BLaER1 treated with 17β-estradiol and CSF1 and Interleukin-3, amounts not matched to agents 10 nM and 100 nM (cell line): ENCODE results near the gene TNN.

Experiments used
- H3K27ac ChIP-seq, 11 experiments: shearing (Covaris generic); formaldehyde crosslinking; 2 replicates each; pipeline ENCODE4 v1.8.1; 2022
- H3K27me3 ChIP-seq, 11 experiments: shearing (Covaris generic); formaldehyde crosslinking; 2 replicates each; pipeline ENCODE4 v1.8.1; 2022
- H3K36me3 ChIP-seq, 11 experiments: shearing (Covaris generic); formaldehyde crosslinking; 2 replicates each; pipeline ENCODE4 v1.8.1; 2022
- H3K4me1 ChIP-seq, 10 experiments: shearing (Covaris generic); formaldehyde crosslinking; 2 replicates each; pipeline ENCODE4 v1.8.1; 2022
- H3K4me2 ChIP-seq, 11 experiments: shearing (Covaris generic); formaldehyde crosslinking; 2 replicates each; pipeline ENCODE4 v1.8.1; 2022
- H3K4me3 ChIP-seq, 10 experiments: shearing (Covaris generic); formaldehyde crosslinking; 2 replicates each; pipeline ENCODE4 v1.8.1; 2022
- H3K9ac ChIP-seq, 11 experiments: shearing (Covaris generic); formaldehyde crosslinking; 2 replicates each; pipeline ENCODE4 v1.8.1; 2022
- H3K9me3 ChIP-seq, 11 experiments: shearing (Covaris generic); formaldehyde crosslinking; replicated peaks in 1 of 11; 2 replicates each; pipeline ENCODE4 v1.8.1; 2022
- H4K20me1 ChIP-seq, 11 experiments: shearing (Covaris generic); formaldehyde crosslinking; 2 replicates each; pipeline ENCODE4 v1.8.1; 2022
- Cebpa-rat ChIP-seq, 11 experiments: shearing (Covaris generic); IDR thresholded peaks; 2 replicates each; pipeline ENCODE4 v1.8.1; 2022

Gene TNN

DNA sequence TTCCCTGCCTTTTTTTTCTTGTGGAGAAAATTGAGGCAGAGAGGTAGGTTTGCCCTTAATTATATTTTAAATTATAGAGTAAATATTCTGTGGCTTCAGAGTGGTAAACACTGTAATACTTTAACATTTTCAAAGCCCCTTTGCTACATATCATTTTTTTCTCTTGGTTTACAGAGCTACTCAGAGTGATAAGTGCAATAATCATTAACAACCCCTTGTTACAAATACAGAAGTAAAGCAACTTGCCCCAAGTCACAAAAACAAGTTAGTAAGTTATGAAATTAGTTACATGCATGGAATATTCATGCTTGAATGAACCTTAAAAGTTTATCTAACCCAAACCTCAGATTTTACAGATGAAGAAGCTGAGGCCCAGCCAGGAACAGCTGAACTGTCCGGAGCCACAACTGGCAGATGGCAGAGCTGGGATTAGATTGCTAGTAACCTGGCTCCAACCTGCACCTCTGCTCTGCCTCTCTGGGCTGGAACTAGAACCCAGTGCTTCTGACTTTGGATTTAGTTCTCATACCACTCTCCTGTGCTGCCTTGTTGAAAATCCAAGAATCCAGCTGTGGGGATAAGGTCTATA is 48.7 kb downstream of the TNN start:
- Histone ChIP-seq H3K4me1 (no peaks in the 10 kb centered on the region), H3K27ac (no peak overlapping the region), H3K9ac (no peak overlapping the region), H3K4me2 (no peak overlapping the region), H3K4me3 (no peak overlapping the region), H3K36me3 (no peaks in the 10 kb centered on the region), H4K20me1 (no peaks in the 10 kb centered on the region), H3K9me3 (peaks cover 7 to 24% (median 12%) of the 10 kb centered on the region in 11 experiments; a peak in 20 of 22 replicates), H3K27me3 (no peaks in the 10 kb centered on the region)
- no peak for TF ChIP-seq Cebpa-rat (IDR thresholded peaks at IDR 0.05)

DNA sequence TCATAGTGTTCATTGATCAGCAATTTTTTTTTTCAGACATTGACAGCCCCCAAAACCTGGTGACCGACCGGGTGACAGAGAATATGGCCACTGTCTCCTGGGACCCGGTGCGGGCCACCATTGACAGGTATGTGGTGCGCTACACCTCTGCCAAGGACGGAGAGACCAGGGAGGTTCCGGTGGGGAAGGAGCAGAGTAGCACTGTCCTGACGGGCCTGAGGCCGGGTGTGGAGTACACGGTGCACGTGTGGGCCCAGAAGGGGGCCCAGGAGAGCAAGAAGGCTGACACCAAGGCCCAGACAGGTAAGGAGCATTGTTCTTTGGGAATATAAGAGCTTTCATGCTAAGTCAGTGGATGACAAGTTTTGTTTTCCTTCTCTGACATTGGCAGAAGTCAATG is 49.3 kb downstream of the TNN start:
- Histone ChIP-seq H3K4me2 (no peak overlapping the region), H3K4me1 (no peaks in the 10 kb centered on the region), H4K20me1 (no peaks in the 10 kb centered on the region), H3K4me3 (no peak overlapping the region), H3K36me3 (no peaks in the 10 kb centered on the region), H3K9ac (no peak overlapping the region), H3K27me3 (no peaks in the 10 kb centered on the region), H3K27ac (no peak overlapping the region), H3K9me3 (peaks cover 7 to 24% (median 12%) of the 10 kb centered on the region in 11 experiments; a peak in 20 of 22 replicates)
- no peak for TF ChIP-seq Cebpa-rat (IDR thresholded peaks at IDR 0.05)

DNA sequence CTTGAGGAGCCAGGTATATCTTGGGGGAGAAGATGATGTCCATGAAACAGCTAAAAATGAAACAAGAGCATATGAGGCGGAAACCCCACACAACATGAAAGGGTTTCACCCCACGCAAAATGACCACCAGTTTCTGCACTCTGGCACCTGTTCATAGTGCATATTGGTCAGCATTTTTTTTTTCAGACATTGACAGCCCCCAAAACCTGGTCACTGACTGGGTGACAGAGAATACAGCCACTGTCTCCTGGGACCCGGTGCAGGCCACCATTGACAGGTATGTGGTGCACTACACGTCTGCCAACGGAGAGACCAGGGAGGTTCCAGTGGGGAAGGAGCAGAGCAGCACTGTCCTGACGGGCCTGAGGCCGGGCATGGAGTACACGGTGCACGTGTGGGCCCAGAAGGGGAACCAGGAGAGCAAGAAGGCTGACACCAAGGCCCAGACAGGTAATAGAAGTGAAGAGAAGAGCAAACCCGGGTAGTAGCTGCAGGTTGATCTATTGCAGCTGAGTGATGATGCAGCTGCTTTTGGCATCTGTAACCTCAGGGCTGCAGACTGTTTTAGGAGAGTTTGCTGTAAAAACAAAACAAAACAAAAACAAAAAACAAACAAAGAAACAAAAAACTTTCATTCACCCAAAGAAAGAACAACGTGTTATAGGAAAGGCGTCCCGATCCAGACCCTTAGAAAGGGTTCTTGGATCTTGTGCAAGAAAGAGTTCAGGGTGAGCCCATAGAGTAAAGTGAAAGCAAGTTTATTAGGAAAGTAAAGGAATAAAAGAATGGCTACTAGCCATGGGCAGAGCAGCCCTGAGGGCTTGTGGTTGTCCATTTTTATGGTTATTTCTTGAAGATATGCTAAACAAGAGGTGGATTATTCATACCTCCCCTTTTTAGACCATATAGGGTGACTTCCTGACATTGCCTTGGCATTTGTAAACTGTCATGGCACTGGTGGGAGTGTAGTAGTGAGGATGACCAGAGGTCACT is 51.0 kb downstream of the TNN start:
- Histone ChIP-seq H3K4me1 (peaks cover 0 to 5% (median 4%) of the 10 kb centered on the region in 10 experiments; a peak in 9 of 20 replicates), H3K27ac (no peak overlapping the region), H3K9ac (no peak overlapping the region), H3K4me2 (no peak overlapping the region), H4K20me1 (no peaks in the 10 kb centered on the region), H3K9me3 (peaks cover 0 to 12% (median under 1%) of the 10 kb centered on the region in 11 experiments; a peak in 9 of 22 replicates), H3K4me3 (no peak overlapping the region), H3K27me3 (no peaks in the 10 kb centered on the region), H3K36me3 (no peaks in the 10 kb centered on the region)
- TF ChIP-seq Cebpa-rat (IDR thresholded peaks at IDR 0.05), result no peak

DNA sequence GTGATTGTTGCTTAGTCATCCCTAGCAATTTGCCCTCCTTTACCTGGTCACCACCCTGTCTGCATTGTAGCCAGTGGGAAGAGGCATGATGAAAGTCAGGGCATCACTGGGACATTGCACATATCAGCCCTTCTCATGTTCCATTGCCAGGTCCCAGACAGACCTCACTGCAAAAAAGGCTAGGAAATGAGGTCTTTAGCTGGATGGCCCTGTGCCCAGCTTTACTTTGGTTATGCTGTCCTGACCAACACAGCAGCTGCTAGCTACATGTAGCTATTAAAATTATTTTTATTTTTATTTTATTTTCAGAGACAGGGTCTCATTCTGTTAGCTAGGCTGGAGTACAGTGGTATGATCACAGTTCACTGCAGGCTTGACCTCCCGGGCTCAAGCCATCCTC is 52.9 kb downstream of the TNN start:
- no peak for TF ChIP-seq Cebpa-rat (IDR thresholded peaks at IDR 0.05)
- H3K27ac ChIP-seq, result no peak overlapping the region

DNA sequence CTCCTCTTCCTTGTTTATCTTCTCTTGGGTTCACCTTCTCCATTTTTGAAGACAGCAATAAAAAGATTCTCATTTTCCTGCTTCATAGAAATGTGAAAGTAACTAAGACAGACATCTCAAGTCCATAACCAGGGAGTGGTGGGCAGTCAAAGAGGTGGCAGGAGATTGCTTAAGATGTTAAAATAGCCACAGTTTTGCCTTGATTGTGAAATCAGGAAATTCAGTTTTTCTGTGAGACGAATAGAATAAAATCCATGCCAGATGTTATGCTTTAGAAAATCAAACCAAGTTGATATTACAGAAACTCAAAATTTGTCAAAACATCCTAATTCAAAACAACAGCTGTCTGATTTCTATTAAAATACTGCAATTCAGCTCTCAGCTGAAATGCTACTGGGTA is 57.2 kb downstream of the TNN start:
- H3K9ac ChIP-seq, result peak overlapping the region in 9 of 11 experiments; percentile 44 to 64 (median 53); a peak in 15 of 22 replicates
- H3K4me2 ChIP-seq, result peak overlapping the region in 10 of 11 experiments; percentile 34 to 85 (median 70); a peak in 19 of 22 replicates
- no peaks in the 10 kb centered on the region for H3K27me3 ChIP-seq
- no peaks in the 10 kb centered on the region for H3K36me3 ChIP-seq
- H3K27ac ChIP-seq, result peak overlapping the region in 10 of 11 experiments; percentile 32 to 80 (median 73); a peak in 19 of 22 replicates
- no peaks in the 10 kb centered on the region for H3K9me3 ChIP-seq
- TF ChIP-seq Cebpa-rat (IDR thresholded peaks at IDR 0.05), result peak in 2 of 11 experiments; percentile 84 to 88; a peak in 6 of 22 replicates
- no peaks in the 10 kb centered on the region for H4K20me1 ChIP-seq
- H3K4me3 ChIP-seq, result peak overlapping the region in 5 of 10 experiments; percentile 17 to 49 (median 32); a peak in 7 of 20 replicates
- peaks cover 2 to 60% (median 45%) of the 10 kb centered on the region in 10 experiments; a peak in 17 of 20 replicates for H3K4me1 ChIP-seq

More for the DNA sequence above, 52.9 kb downstream of the TNN start:
- Histone ChIP-seq H3K36me3 (no peaks in the 10 kb centered on the region), H3K4me1 (peaks cover 0 to 23% (median 20%) of the 10 kb centered on the region in 10 experiments; a peak in 16 of 20 replicates), H4K20me1 (no peaks in the 10 kb centered on the region), H3K4me2 (no peak overlapping the region), H3K9ac (no peak overlapping the region), H3K4me3 (no peak overlapping the region), H3K27me3 (no peaks in the 10 kb centered on the region), H3K9me3 (no peaks in the 10 kb centered on the region)

DNA sequence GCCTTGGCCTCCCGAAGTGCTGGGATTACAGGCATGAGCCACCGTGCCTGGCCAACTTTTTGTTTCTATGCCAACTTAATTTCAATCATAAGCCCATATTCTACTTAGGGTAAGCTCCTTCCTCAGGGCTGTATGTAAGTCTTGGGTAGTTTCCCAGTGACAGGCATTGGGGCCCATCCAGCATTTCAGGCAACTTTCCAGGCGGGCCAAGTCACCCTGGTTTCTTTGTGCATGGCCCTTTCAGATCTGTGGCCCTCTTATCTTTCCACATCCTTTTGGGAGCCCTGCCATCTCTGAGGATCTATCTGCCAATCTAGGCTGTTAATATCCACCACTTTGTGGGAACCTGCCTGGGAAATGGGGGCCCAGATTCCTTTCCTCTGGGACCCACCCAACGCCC is 58.7 kb downstream of the TNN start:
- no peaks in the 10 kb centered on the region for H3K36me3 ChIP-seq
- H3K27me3 ChIP-seq, result no peaks in the 10 kb centered on the region
- H4K20me1 ChIP-seq, result no peaks in the 10 kb centered on the region
- no peak overlapping the region; a peak in 1 of 22 replicates for H3K9ac ChIP-seq
- no peaks in the 10 kb centered on the region for H3K9me3 ChIP-seq
- no peak overlapping the region for H3K4me3 ChIP-seq
- TF ChIP-seq Cebpa-rat (IDR thresholded peaks at IDR 0.05), result no peak
- H3K4me2 ChIP-seq, result peak overlapping the region in 2 of 11 experiments; percentile 12 to 70; a peak in 1 of 22 replicates
- H3K27ac ChIP-seq, result peak overlapping the region in 7 of 11 experiments; percentile 4 to 58 (median 30); a peak in 10 of 22 replicates
- H3K4me1 ChIP-seq, result peaks cover 6 to 65% (median 48%) of the 10 kb centered on the region in 10 experiments; a peak in 17 of 20 replicates

DNA sequence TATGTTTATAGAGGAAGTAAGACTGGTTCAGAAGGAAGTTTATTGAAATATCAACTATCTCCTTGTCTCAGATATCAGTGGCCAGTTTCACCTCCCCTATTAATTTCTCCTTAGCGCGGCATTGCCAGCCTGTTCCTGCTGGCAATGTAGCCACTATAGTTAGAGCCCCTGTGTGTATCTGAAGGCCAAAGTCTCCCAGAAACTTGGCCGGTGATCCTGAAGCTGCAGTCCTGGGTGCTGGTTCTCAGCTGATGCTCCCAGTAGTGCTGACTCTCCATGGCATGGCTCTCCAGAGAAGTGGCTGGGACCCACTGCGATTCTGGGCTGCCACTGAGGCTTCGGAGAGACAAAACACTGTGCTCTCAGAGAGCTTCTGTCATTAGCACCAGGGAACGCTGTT is 59.9 kb downstream of the TNN start:
- no peaks in the 10 kb centered on the region for H3K36me3 ChIP-seq
- TF ChIP-seq Cebpa-rat (IDR thresholded peaks at IDR 0.05), result no peak
- H3K27ac ChIP-seq, result peak overlapping the region in 6 of 11 experiments; percentile 24 to 46 (median 34); a peak in 7 of 22 replicates
- no peak overlapping the region for H3K9ac ChIP-seq
- peak overlapping the region in 7 of 11 experiments; percentile 31 to 92 (median 71); a peak in 13 of 22 replicates for H3K4me2 ChIP-seq
- peaks cover 11 to 68% (median 49%) of the 10 kb centered on the region in 10 experiments; a peak in 19 of 20 replicates for H3K4me1 ChIP-seq
- H3K9me3 ChIP-seq, result no peaks in the 10 kb centered on the region
- no peaks in the 10 kb centered on the region for H3K27me3 ChIP-seq
- no peaks in the 10 kb centered on the region for H4K20me1 ChIP-seq
- no peak overlapping the region for H3K4me3 ChIP-seq

DNA sequence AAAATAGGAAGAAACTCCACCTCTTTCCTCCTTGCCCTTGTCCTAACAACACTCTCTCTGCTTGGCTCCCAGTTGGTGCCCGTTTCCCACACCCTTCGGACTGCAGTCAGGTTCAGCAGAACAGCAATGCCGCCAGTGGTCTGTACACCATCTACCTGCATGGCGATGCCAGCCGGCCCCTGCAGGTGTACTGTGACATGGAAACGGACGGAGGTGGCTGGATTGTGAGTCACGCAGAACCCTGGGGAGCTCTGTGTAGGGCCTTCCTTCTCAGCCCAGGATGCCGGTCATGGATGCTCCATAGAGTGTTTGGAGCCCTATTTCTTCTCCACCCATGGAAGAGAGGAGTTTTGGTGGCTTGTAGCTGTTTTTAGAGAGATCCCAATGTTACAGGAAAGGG is 60.9 kb downstream of the TNN start:
- H3K27ac ChIP-seq, result no peak overlapping the region
- H3K36me3 ChIP-seq, result no peaks in the 10 kb centered on the region
- peak overlapping the region in 7 of 11 experiments; percentile 26 to 92 (median 71); a peak in 13 of 22 replicates for H3K4me2 ChIP-seq
- no peak for TF ChIP-seq Cebpa-rat (IDR thresholded peaks at IDR 0.05)
- H3K9ac ChIP-seq, result no peak overlapping the region
- H4K20me1 ChIP-seq, result no peaks in the 10 kb centered on the region
- H3K27me3 ChIP-seq, result no peaks in the 10 kb centered on the region
- H3K4me1 ChIP-seq, result peaks cover 15 to 67% (median 48%) of the 10 kb centered on the region in 10 experiments; a peak in 19 of 20 replicates
- no peaks in the 10 kb centered on the region for H3K9me3 ChIP-seq
- no peak overlapping the region for H3K4me3 ChIP-seq

DNA sequence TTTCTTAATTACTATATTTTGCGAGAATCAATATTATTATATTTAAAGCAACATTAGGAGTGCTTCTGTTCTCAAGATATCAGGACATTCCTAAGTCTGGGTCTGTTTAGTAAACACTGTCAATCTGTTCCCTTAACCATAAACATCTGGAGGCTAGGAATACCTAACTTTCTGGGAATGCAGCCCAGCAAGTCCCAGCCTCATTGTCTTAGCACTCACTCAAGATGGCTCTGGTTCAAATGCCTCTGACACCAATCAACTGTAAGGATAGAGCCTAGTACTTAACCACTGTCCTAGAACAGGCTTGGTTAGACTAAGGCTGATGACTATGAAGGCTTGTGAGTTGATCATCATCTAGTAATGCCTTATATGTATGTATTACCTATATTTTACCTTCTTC is 61.5 kb downstream of the TNN start:
- Histone ChIP-seq H3K27ac (peak overlapping the region in 2 of 11 experiments; percentile 16 to 25; a peak in 2 of 22 replicates), H3K9ac (no peak overlapping the region)

More for the DNA sequence above, 61.5 kb downstream of the TNN start:
- H3K36me3 ChIP-seq, result no peaks in the 10 kb centered on the region
- H3K4me3 ChIP-seq, result no peak overlapping the region
- H4K20me1 ChIP-seq, result no peaks in the 10 kb centered on the region
- H3K4me2 ChIP-seq, result peak overlapping the region in 3 of 11 experiments; percentile 85 to 92 (median 91); a peak in 5 of 22 replicates
- no peaks in the 10 kb centered on the region for H3K27me3 ChIP-seq
- H3K9me3 ChIP-seq, result no peaks in the 10 kb centered on the region
- TF ChIP-seq Cebpa-rat (IDR thresholded peaks at IDR 0.05), result no peak
- peaks cover 15 to 60% (median 41%) of the 10 kb centered on the region in 10 experiments; a peak in 19 of 20 replicates for H3K4me1 ChIP-seq
